RWPE2 (cell line): ENCODE results near the gene SBK1.

Experiments used
- ATAC-seq: fragments of 200-7000 bp; cut with Tn5 transposase; 3 replicates; pipeline ENCODE4 v1.9.1; 2021; ENCODE audit warnings: low read depth
- DNase-seq: peaks from one replicate; pipeline ENCODE4 v3.0.0-alpha.2; 2020; ENCODE audit warnings: low spot score
- H3K27ac ChIP-seq: fragments of 450-650 bp; 2 replicates; pipeline ENCODE4 v1.5.1; 2017; ENCODE audit warnings: mild to moderate bottlenecking; ENCODE audit not compliant: poor library complexity, severe bottlenecking
- H3K27me3 ChIP-seq: fragments of 250-450 bp; sonication (Bioruptor Pico); 2 replicates; pipeline ENCODE4 v1.5.1; 2021; ENCODE audit warnings: mild to moderate bottlenecking, moderate library complexity; ENCODE audit not compliant: insufficient read depth, poor library complexity, severe bottlenecking
- H3K36me3 ChIP-seq: fragments of 250-450 bp; sonication (Bioruptor Pico); 2 replicates; pipeline ENCODE4 v1.5.1; 2020; ENCODE audit warnings: low read depth, mild to moderate bottlenecking, moderate library complexity
- H3K4me1 ChIP-seq: fragments of 250-450 bp; sonication (Bioruptor Pico); 2 replicates; pipeline ENCODE4 v1.5.1; 2021; ENCODE audit warnings: mild to moderate bottlenecking, moderate library complexity; ENCODE audit not compliant: insufficient read depth, poor library complexity, severe bottlenecking
- H3K4me3 ChIP-seq: fragments of 250-450 bp; sonication (Bioruptor Pico); 2 replicates; pipeline ENCODE4 v1.5.1; 2021; ENCODE audit warnings: mild to moderate bottlenecking, moderate library complexity; ENCODE audit not compliant: severe bottlenecking
- H3K9me3 ChIP-seq: fragments of 250-450 bp; sonication (Bioruptor Pico); 2 replicates; pipeline ENCODE4 v1.5.1; 2021; ENCODE audit warnings: mild to moderate bottlenecking, moderate library complexity; ENCODE audit not compliant: severe bottlenecking
- CTCF ChIP-seq: fragments of 450-650 bp; IDR thresholded peaks from one replicate; pipeline ENCODE4 v1.5.1; 2017; ENCODE audit warnings: mild to moderate bottlenecking, moderate library complexity; ENCODE audit not compliant: poor library complexity, severe bottlenecking

The SBK1 gene

GRCh38 chr16:28297784-28298510, 5.6 kb downstream of the SBK1 start:
- H3K4me3 ChIP-seq: no peak overlapping the region
- H3K27me3 ChIP-seq: peaks cover 12% of the 10 kb centered on the region
- H3K27ac ChIP-seq: no peak overlapping the region
- no peaks in the 10 kb centered on the region for H3K9me3 ChIP-seq
- TF ChIP-seq CTCF: no peak
- H3K4me1 ChIP-seq: no peaks in the 10 kb centered on the region
- no peak for ATAC-seq
- no peaks in the 10 kb centered on the region for H3K36me3 ChIP-seq
- DNase-seq: no peak

GRCh38 chr16:28298511-28298878, 6.2 kb downstream of the SBK1 start:
- no peaks in the 10 kb centered on the region for H3K36me3 ChIP-seq
- DNase-seq: no peak
- H3K4me1 ChIP-seq: no peaks in the 10 kb centered on the region
- no peak overlapping the region for H3K4me3 ChIP-seq
- H3K27me3 ChIP-seq: peaks cover 6% of the 10 kb centered on the region
- H3K9me3 ChIP-seq: no peaks in the 10 kb centered on the region
- TF ChIP-seq CTCF: no peak
- no peak overlapping the region for H3K27ac ChIP-seq
- ATAC-seq: no peak

GRCh38 chr16:28300327-28300726, 8.0 kb downstream of the SBK1 start:
- ATAC-seq (no peak), DNase-seq (no peak)
- H3K27ac ChIP-seq: no peak overlapping the region
- no peaks in the 10 kb centered on the region for H3K9me3 ChIP-seq
- no peaks in the 10 kb centered on the region for H3K36me3 ChIP-seq
- no peak for TF ChIP-seq CTCF
- no peaks in the 10 kb centered on the region for H3K4me1 ChIP-seq
- no peaks in the 10 kb centered on the region for H3K27me3 ChIP-seq
- no peak overlapping the region for H3K4me3 ChIP-seq

- no peak for TF ChIP-seq CTCF
- ATAC-seq (no peak), DNase-seq (no peak)
- Histone ChIP-seq H3K27ac (no peak overlapping the region), H3K4me3 (no peak overlapping the region), H3K4me1 (no peaks in the 10 kb centered on the region), H3K36me3 (no peaks in the 10 kb centered on the region), H3K27me3 (no peaks in the 10 kb centered on the region), H3K9me3 (no peaks in the 10 kb centered on the region)
These were observed 8.8 kb downstream of the SBK1 start for GRCh38 chr16:28301154-28301553.

- Histone ChIP-seq H3K36me3 (no peaks in the 10 kb centered on the region), H3K4me3 (no peak overlapping the region), H3K27ac (no peak overlapping the region), H3K4me1 (no peaks in the 10 kb centered on the region), H3K9me3 (no peaks in the 10 kb centered on the region), H3K27me3 (no peaks in the 10 kb centered on the region)
- no peak for TF ChIP-seq CTCF
- DNase-seq (no peak), ATAC-seq (no peak)
These were observed 9.3 kb downstream of the SBK1 start for GRCh38 chr16:28301620-28302019.
